DMS53 treated with DMSO at 0.1 percent for 48 hours (cell line): ENCODE data around the gene MAB21L4.

Experiments used
- DNase-seq: peaks from one replicate; lab custom pipeline; 2025; ENCODE audit not compliant: unreplicated experiment; lab: John Stamatoyannopoulos, UW

MAB21L4 gene

GRCh38 chr2:240895656-240896388, at the start of gene MAB21L4:
Gene MAB21L4, minus strand, starts transcription at chr2:240896156. Its CDS starts 159 bp downstream, at chr2:240895997.
- peak; percentile 59 for DNase-seq

GRCh38 chr2:240936106-240936505, 40.1 kb upstream of the MAB21L4 start:
- no peak for DNase-seq

- DNase-seq = no peak
Observed at GRCh38 chr2:240935103-240935876, 39.3 kb upstream of the MAB21L4 start.

- no peak for DNase-seq
Observed at GRCh38 chr2:240934701-240935102, 38.7 kb upstream of the MAB21L4 start.

GRCh38 chr2:240933966-240934700, 38.2 kb upstream of the MAB21L4 start:
- no peak for DNase-seq

- DNase-seq = no peak
Observed at GRCh38 chr2:240933048-240933965, 37.4 kb upstream of the MAB21L4 start.

- no peak for DNase-seq
Observed at GRCh38 chr2:240932724-240933047, 36.7 kb upstream of the MAB21L4 start.

GRCh38 chr2:240932001-240932723, 36.2 kb upstream of the MAB21L4 start:
- DNase-seq = no peak

- DNase-seq = no peak
Observed at GRCh38 chr2:240931319-240931949, 35.5 kb upstream of the MAB21L4 start.

GRCh38 chr2:240930631-240931318, 34.8 kb upstream of the MAB21L4 start:
- no peak for DNase-seq

- no peak for DNase-seq
Observed at GRCh38 chr2:240930096-240930630, 34.2 kb upstream of the MAB21L4 start.

- DNase-seq = no peak
Observed at GRCh38 chr2:240929364-240930095, 33.6 kb upstream of the MAB21L4 start.

GRCh38 chr2:240928476-240929363, 32.8 kb upstream of the MAB21L4 start:
- no peak for DNase-seq

- no peak for DNase-seq
Observed at GRCh38 chr2:240927390-240927781, 31.4 kb upstream of the MAB21L4 start.

- DNase-seq = peak; percentile 22
Observed at GRCh38 chr2:240926516-240927389, 30.8 kb upstream of the MAB21L4 start.
